Urinary bladder (tissue), 4 donors: ENCODE results near the gene SMIM27. TPM values are rescaled to one million over a fixed set of nuclear protein-coding genes. Genes with fewer than 3 reads are reported as not detected.
"Not testable (repeated sequence)": the region's sequence is repeated elsewhere in the genome, so short reads cannot be mapped to it uniquely, and the experiment has no call there.

Experiments used
- DNase-seq: peaks from one replicate; pipeline ENCODE4 v3.0.0-alpha.2; 2015; ENCODE audit errors: extremely low spot score
- H3K27ac ChIP-seq: one replicate; pipeline ENCODE4 v1.5.1; 2013; ENCODE audit warnings: low read depth, mild to moderate bottlenecking, moderate library complexity
- H3K36me3 ChIP-seq: one replicate; pipeline ENCODE4 v1.6.1; 2013; ENCODE audit warnings: mild to moderate bottlenecking, moderate library complexity; ENCODE audit not compliant: insufficient read depth
- H3K4me1 ChIP-seq: one replicate; pipeline ENCODE4 v1.6.1; 2013; ENCODE audit warnings: mild to moderate bottlenecking, moderate library complexity; ENCODE audit not compliant: insufficient read depth
- H3K4me3 ChIP-seq: one replicate; pipeline ENCODE4 v1.5.1; 2013; ENCODE audit warnings: low read depth, low read length
- WGBS: extraction: QIAGEN DNeasy Blood & Tissue Kit; methylation state at CpG from one replicate; pipeline ENCODE4 v1.1.7; 2013; 5-methylcytosine and 5-hydroxymethylcytosine counted together
- polyA plus RNA-seq: library from polyadenylated mRNA; stranded (reverse); fragments of 200-250 nt; gene quantifications from one replicate; pipeline ENCODE4 v1.2.3, GENCODE V29; 2013
- total RNA-seq: library from RNA; depleted of rRNA; stranded (reverse); fragments of >200 nt; gene quantifications from one replicate; pipeline ENCODE4 v1.2.3, GENCODE V29; 2014
- donor health status: healthy with polysubstance abuse.
- donor health status: healthy.

SMIM27 gene
- total and polyA plus RNA-seq, 2 donors, result 1.3 to 11.9 TPM

- H3K4me1 ChIP-seq, result no peaks in the 10 kb centered on the region
- DNase-seq, result no peak
- no peaks in the 10 kb centered on the region for H3K36me3 ChIP-seq
- H3K4me3 ChIP-seq, result no peak overlapping the region
- WGBS, result 97% methylated on average over 4 of the region's 4 CpGs
- H3K27ac ChIP-seq, result no peak overlapping the region
Measured at GRCh38 chr9:32533816-32534215, 18.3 kb upstream of the SMIM27 start.

- DNase-seq, result no peak
- WGBS, result 94% methylated on average over 4 of the region's 4 CpGs
- peaks cover 5% of the 10 kb centered on the region for H3K36me3 ChIP-seq
- no peaks in the 10 kb centered on the region for H3K4me1 ChIP-seq
- H3K4me3 ChIP-seq, result no peak overlapping the region
- no peak overlapping the region for H3K27ac ChIP-seq
Measured at GRCh38 chr9:32543047-32543446, 9.1 kb upstream of the SMIM27 start.

- Histone ChIP-seq H3K4me1 (no peaks in the 10 kb centered on the region), H3K4me3 (no peak overlapping the region), H3K36me3 (peaks cover 5% of the 10 kb centered on the region), H3K27ac (no peak overlapping the region)
- 95% methylated on average over 1 of the region's 1 CpG for WGBS
- no peak for DNase-seq
Measured at GRCh38 chr9:32545884-32546283, 6.2 kb upstream of the SMIM27 start.

GRCh38 chr9:32548213-32548612 lies 3.9 kb upstream of the SMIM27 start:
- H3K27ac ChIP-seq, H3K4me1 ChIP-seq, DNase-seq, H3K36me3 ChIP-seq, H3K4me3 ChIP-seq: not testable (repeated sequence)
- 98% methylated on average over 20 of the region's 20 CpGs for WGBS

- WGBS, result 2% methylated on average over 10 of the region's 10 CpGs
- Histone ChIP-seq H3K4me1 (no peaks in the 10 kb centered on the region), H3K4me3 (peak overlapping the region; percentile 87), H3K27ac (peak overlapping the region; percentile 83), H3K36me3 (no peaks in the 10 kb centered on the region)
- no peak for DNase-seq
Measured at GRCh38 chr9:32550150-32550561, 2.0 kb upstream of the SMIM27 start.

- H3K4me3 ChIP-seq, result peak overlapping the region; percentile 87
- under 1% methylated on average over 75 of the region's 75 CpGs for WGBS
- H3K27ac ChIP-seq, result peak overlapping the region; percentile 98
- peak; percentile 89 for DNase-seq
- H3K4me1 ChIP-seq, result no peaks in the 10 kb centered on the region
- H3K36me3 ChIP-seq, result no peaks in the 10 kb centered on the region
Measured at GRCh38 chr9:32550562-32551275, 1.4 kb upstream of the SMIM27 start.

GRCh38 chr9:32551276-32552051 lies 663 bp upstream of the SMIM27 start:
- H3K4me1 ChIP-seq, result no peaks in the 10 kb centered on the region
- peak overlapping the region; percentile 98 for H3K27ac ChIP-seq
- peak; percentile 45 for DNase-seq
- peaks cover 2% of the 10 kb centered on the region for H3K36me3 ChIP-seq
- H3K4me3 ChIP-seq, result peak overlapping the region; percentile 87
- under 1% methylated on average over 36 of the region's 36 CpGs for WGBS

GRCh38 chr9:32554107-32554506 lies 2.0 kb downstream of the SMIM27 start:
- no peak overlapping the region for H3K4me3 ChIP-seq
- no peak overlapping the region for H3K27ac ChIP-seq
- DNase-seq, result no peak
- WGBS, result 71% methylated on average over 2 of the region's 2 CpGs
- peaks cover 2% of the 10 kb centered on the region for H3K36me3 ChIP-seq
- no peaks in the 10 kb centered on the region for H3K4me1 ChIP-seq

- H3K27ac ChIP-seq, result no peak overlapping the region
- no peaks in the 10 kb centered on the region for H3K4me1 ChIP-seq
- peaks cover 2% of the 10 kb centered on the region for H3K36me3 ChIP-seq
- no peak overlapping the region for H3K4me3 ChIP-seq
- DNase-seq, result no peak
Measured at GRCh38 chr9:32554591-32554990, 2.5 kb downstream of the SMIM27 start.

- no peak overlapping the region for H3K27ac ChIP-seq
- DNase-seq, result no peak
- H3K4me1 ChIP-seq, result no peaks in the 10 kb centered on the region
- H3K4me3 ChIP-seq, result no peak overlapping the region
- WGBS, result 76% methylated on average over 3 of the region's 3 CpGs
- peaks cover 2% of the 10 kb centered on the region for H3K36me3 ChIP-seq
Measured at GRCh38 chr9:32558408-32558934, 6.3 kb downstream of the SMIM27 start.

- H3K4me1 ChIP-seq, result no peaks in the 10 kb centered on the region
- H3K27ac ChIP-seq, result no peak overlapping the region
- no peak overlapping the region for H3K4me3 ChIP-seq
- 92% methylated on average over 6 of the region's 6 CpGs for WGBS
- no peaks in the 10 kb centered on the region for H3K36me3 ChIP-seq
- DNase-seq, result no peak
Measured at GRCh38 chr9:32565967-32566366, 13.8 kb downstream of the SMIM27 start.

- DNase-seq, result no peak
- Histone ChIP-seq H3K4me1 (no peaks in the 10 kb centered on the region), H3K4me3 (no peak overlapping the region), H3K36me3 (no peaks in the 10 kb centered on the region), H3K27ac (no peak overlapping the region)
- WGBS, result 95% methylated on average over 26 of the region's 26 CpGs
Measured at GRCh38 chr9:32566770-32567169, 14.6 kb downstream of the SMIM27 start.

GRCh38 chr9:32570262-32570661 lies 18.1 kb downstream of the SMIM27 start:
- no peak overlapping the region for H3K4me3 ChIP-seq
- no peak overlapping the region for H3K27ac ChIP-seq
- H3K36me3 ChIP-seq, result no peaks in the 10 kb centered on the region
- no peaks in the 10 kb centered on the region for H3K4me1 ChIP-seq
- no peak for DNase-seq
- 90% methylated on average over 4 of the region's 4 CpGs for WGBS
